Nephron (organoid): Measurements from ENCODE around the gene ATG9A.

ENCODE experiments used
- H3K27ac Mint-ChIP-seq, 3 experiments: 2 replicates each; pipeline ENCODE4 v1.8.0; 2020; ENCODE audit warnings: mixed read lengths in 3 of 3, mild to moderate bottlenecking in 2 of 3, moderate library complexity in 1 of 3
- H3K27me3 Mint-ChIP-seq: 2 replicates; pipeline ENCODE4 v1.8.0; 2021; ENCODE audit warnings: low read depth, mild to moderate bottlenecking, moderate library complexity, mixed read lengths
- H3K36me3 Mint-ChIP-seq: 2 replicates; pipeline ENCODE4 v1.8.0; 2020; ENCODE audit warnings: low read depth, mixed read lengths
- H3K4me1 Mint-ChIP-seq: 2 replicates; pipeline ENCODE4 v1.8.0; 2020; ENCODE audit warnings: mixed read lengths
- H3K4me3 Mint-ChIP-seq, 3 experiments: 2 replicates each; pipeline ENCODE4 v1.8.0; 2020; ENCODE audit warnings: mild to moderate bottlenecking in 3 of 3, mixed read lengths in 3 of 3, moderate library complexity in 2 of 3
- H3K9me3 Mint-ChIP-seq: 2 replicates; pipeline ENCODE4 v1.8.0; 2020; ENCODE audit warnings: mixed read lengths
- TF ChIP-seq, protein P1 (sequence below), 3 experiments: fragments of 200-600 bp; sonication (generic); IDR thresholded peaks; one replicate each; pipeline ENCODE4 v1.5.0; 2021; ENCODE audit warnings: antibody characterized with exemption in 3 of 3; ENCODE audit not compliant: unreplicated experiment in 3 of 3

ATG9A gene

DNA sequence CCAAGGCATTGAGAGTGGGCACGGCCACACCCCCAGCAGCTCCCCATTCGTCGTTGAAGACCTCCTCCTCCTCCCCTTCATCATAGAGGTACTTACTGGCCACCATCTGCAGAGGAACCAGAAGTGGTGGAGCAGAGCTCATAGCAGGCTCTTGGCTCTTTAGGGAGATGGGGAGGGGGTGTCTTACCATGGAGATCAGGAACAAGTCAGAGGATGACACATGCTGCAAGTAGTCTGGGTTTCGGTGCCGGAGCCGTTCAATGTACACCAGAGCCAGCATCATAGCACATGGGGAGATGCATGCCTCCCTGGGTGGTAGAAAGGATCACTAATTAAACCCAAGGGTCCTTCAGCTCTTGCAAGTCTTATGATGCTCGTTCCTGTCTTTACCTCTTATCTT, 54.6 kb downstream of the ATG9A start:
- Mint-ChIP-seq H3K4me3 (peak overlapping the region; percentile 57 to 81 (median 72)), H3K27ac (no peak overlapping the region), H3K9me3 (no peaks in the 10 kb centered on the region), H3K36me3 (peaks cover 29% of the 10 kb centered on the region), H3K4me1 (peaks cover 36% of the 10 kb centered on the region), H3K27me3 (no peaks in the 10 kb centered on the region)
- TF ChIP-seq, protein P1, sequence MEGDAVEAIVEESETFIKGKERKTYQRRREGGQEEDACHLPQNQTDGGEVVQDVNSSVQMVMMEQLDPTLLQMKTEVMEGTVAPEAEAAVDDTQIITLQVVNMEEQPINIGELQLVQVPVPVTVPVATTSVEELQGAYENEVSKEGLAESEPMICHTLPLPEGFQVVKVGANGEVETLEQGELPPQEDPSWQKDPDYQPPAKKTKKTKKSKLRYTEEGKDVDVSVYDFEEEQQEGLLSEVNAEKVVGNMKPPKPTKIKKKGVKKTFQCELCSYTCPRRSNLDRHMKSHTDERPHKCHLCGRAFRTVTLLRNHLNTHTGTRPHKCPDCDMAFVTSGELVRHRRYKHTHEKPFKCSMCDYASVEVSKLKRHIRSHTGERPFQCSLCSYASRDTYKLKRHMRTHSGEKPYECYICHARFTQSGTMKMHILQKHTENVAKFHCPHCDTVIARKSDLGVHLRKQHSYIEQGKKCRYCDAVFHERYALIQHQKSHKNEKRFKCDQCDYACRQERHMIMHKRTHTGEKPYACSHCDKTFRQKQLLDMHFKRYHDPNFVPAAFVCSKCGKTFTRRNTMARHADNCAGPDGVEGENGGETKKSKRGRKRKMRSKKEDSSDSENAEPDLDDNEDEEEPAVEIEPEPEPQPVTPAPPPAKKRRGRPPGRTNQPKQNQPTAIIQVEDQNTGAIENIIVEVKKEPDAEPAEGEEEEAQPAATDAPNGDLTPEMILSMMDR (IDR thresholded peaks at IDR 0.05; ENCODE audit: unreplicated experiment in 3 of 3): no peak

DNA sequence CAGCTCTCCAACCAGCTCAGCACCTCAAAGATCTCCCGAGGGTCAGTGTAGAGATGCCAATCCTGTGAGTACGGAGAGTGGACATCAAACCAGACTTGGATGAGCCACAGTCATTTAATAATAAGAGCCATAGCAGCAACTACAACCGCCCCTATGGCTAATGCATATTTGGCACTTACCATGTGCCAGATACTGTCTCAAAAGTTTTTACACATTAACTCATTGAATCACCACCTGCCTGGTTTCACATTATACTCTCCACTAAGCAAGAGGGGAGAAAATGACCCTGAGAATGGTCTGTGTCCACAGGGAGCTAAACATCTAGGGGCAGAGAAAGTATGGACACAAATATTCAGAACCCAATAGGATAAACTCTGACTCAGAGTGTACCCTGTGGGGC, 55.3 kb downstream of the ATG9A start:
- peaks cover 26% of the 10 kb centered on the region for H3K36me3 Mint-ChIP-seq
- no peak overlapping the region for H3K27ac Mint-ChIP-seq
- H3K4me1 Mint-ChIP-seq: peaks cover 33% of the 10 kb centered on the region
- H3K4me3 Mint-ChIP-seq: peak overlapping the region; percentile 65 to 81 (median 72)
- H3K9me3 Mint-ChIP-seq: no peaks in the 10 kb centered on the region
- H3K27me3 Mint-ChIP-seq: no peaks in the 10 kb centered on the region
- TF ChIP-seq, protein P1 (IDR thresholded peaks at IDR 0.05; ENCODE audit: unreplicated experiment in 3 of 3): no peak

DNA sequence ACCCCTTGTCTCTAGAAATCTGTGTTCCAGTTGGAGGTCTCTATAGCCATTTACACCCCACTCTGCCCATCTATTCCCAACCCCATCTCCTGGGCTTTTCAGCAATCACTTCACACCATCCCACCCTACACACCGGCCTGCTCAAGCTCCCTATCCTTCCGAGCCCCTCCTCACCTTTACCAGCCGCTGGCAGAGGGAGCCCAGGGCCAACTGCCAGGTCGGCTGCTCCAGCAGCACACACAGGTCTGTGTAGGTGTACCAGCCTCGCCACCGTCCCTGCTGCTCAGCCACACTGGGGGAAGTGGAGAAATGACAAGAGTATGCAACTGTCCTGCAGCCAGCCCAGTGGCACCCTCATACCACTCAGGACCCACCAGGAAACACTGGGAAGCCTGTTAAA, 56.3 kb downstream of the ATG9A start:
- H3K4me3 Mint-ChIP-seq: peak overlapping the region in 1 of 3 experiments; percentile 12
- H3K27ac Mint-ChIP-seq: no peak overlapping the region
- peaks cover 25% of the 10 kb centered on the region for H3K36me3 Mint-ChIP-seq
- H3K9me3 Mint-ChIP-seq: no peaks in the 10 kb centered on the region
- no peaks in the 10 kb centered on the region for H3K27me3 Mint-ChIP-seq
- TF ChIP-seq, protein P1 (IDR thresholded peaks at IDR 0.05; ENCODE audit: unreplicated experiment in 3 of 3): no peak
- peaks cover 27% of the 10 kb centered on the region for H3K4me1 Mint-ChIP-seq

DNA sequence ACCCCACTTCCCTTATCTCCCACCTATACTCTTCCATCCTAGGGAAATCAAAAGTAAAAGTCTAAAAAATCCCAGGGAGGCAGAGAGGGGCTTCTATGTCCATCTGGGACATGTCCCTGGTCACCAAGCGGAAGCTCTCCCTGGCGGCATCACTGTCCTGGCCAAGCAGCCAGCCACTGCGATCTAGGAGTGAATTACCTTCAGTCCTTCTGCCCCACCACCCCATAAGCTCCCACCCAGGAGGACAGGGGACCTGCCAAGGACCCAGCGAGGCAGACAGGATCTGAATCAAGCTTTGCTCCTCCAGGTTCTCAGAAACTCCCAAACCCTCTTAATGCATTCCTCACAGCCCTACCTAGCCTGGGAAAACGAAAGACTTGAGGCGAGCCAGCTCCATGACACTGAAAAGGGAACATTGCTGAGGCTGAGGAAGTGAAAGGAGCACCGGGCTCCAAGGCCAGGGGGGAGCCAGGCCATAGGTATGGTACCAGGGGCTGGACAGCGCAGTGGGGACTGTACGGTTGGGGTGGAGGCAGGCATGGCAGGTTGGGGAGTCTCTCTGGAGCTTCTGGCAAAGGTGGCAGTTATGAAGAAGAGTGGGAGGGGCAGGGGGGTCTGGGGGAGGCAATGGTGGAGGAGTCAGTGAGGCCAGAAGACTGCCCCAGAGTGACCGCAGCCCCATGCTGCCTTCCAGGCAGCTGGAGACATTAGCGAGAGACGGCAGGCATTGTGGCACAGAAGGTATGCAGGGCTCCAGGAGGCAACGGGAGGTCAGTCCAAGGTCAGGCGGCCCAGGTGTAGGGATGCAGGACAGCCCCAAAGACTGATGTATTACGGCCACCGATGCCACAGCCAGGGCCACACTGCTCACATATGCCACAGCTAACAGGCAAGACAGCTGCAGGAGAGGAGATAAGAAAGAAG, 56.9 kb downstream of the ATG9A start:
- H3K9me3 Mint-ChIP-seq: no peaks in the 10 kb centered on the region
- TF ChIP-seq, protein P1 (IDR thresholded peaks at IDR 0.05; ENCODE audit: unreplicated experiment in 3 of 3): no peak
- H3K4me1 Mint-ChIP-seq: peaks cover 23% of the 10 kb centered on the region
- no peak overlapping the region for H3K27ac Mint-ChIP-seq
- H3K36me3 Mint-ChIP-seq: peaks cover 25% of the 10 kb centered on the region
- H3K27me3 Mint-ChIP-seq: peaks cover 3% of the 10 kb centered on the region
- no peak overlapping the region for H3K4me3 Mint-ChIP-seq

DNA sequence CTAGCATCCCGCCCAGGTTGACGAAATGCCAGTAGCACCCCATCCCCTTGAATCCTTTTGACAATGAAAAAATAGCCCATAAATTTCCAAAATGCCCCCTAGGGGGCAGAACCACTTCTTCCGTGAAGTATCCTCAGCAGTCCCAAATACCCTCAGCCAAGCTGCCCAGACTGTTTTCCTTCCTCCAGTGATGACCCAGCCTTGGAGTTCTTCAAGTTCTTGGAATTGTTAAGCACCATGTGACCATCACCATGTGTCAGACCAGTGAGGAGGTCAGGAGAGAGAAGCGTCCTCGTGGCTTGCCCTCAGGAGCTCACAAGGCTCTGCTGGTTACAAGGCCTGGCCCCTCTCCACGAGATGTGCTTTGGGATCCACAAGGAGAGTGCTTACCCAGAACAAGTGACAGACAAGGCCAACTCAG, 58.2 kb downstream of the ATG9A start:
- H3K4me3 Mint-ChIP-seq: peak overlapping the region in 1 of 3 experiments; percentile 54
- peaks cover 25% of the 10 kb centered on the region for H3K36me3 Mint-ChIP-seq
- peak overlapping the region in 2 of 3 experiments; percentile 40 to 63 for H3K27ac Mint-ChIP-seq
- peaks cover 20% of the 10 kb centered on the region for H3K4me1 Mint-ChIP-seq
- no peaks in the 10 kb centered on the region for H3K9me3 Mint-ChIP-seq
- TF ChIP-seq, protein P1 (IDR thresholded peaks at IDR 0.05; ENCODE audit: unreplicated experiment in 3 of 3): peak; percentile 56 to 66 (median 61)
- peaks cover 3% of the 10 kb centered on the region for H3K27me3 Mint-ChIP-seq
